Measurements from ENCODE around the gene GNAI1.
"Not testable (repeated sequence)": the region's sequence is repeated elsewhere in the genome, so short reads cannot be mapped to it uniquely, and the experiment has no call there.

Gene GNAI1

DNA sequence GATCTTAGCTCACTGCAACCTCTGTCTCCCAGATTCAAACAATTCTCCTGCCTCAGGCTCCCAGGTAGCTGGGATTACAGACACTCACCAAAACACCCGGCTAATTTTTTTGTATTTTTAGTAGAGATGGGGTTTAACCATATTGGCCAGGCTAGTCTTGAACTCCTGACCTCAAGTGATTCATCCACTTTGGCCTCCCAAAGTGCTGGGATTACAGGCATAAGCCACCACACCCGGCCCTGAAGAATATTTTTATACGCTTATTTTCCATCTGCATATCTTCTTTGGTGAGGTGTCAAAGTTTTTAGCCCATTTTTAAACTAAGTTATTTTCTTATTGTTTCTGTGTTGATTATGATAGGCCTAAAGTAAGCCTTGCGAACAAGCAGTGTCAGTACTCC, 23.1 kb downstream of the GNAI1 start:
- not testable (repeated sequence) for DNase-seq

- DNase-seq, result no peak
Observed at GRCh38 chr7:80159802-80160201, 25.2 kb downstream of the GNAI1 start.

DNA sequence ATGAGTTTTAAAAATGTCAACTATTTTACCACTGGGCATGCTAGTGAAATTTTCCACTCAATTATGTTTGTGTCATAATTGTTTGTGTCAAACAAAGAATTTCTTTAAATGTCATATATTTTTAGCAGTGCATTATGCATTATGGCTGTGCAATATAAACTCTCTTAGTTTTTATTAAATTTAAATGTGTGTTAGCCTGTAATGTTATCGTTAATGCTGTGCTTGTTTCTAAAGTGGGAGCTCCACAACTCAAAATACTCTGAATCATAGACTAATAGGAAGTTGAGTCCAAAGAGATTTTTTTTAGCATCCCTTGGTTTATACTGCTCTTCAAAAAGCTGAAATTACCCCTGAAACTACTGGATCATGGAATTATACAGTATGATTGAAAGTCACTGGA, 26.8 kb downstream of the GNAI1 start:
- no peak for DNase-seq

DNA sequence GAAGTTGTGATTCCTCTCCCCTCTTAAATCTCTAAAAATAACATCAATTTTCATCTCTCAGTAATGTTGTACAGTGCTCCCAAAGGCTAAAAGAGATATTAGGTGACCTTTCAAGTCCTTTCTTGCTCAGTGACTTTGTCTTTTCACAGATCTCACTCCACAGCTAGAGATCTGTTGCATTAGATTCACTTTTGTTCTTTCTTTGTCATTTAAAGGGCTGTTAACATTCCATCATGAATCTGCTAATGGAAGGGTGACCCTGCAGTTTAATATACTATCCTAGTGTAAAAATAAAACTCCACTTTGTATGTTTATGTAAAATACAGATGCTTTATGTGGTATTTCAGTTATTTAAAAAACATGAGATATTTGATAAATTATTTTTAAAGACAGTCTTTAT, 30.5 kb downstream of the GNAI1 start:
- no peak for DNase-seq

DNA sequence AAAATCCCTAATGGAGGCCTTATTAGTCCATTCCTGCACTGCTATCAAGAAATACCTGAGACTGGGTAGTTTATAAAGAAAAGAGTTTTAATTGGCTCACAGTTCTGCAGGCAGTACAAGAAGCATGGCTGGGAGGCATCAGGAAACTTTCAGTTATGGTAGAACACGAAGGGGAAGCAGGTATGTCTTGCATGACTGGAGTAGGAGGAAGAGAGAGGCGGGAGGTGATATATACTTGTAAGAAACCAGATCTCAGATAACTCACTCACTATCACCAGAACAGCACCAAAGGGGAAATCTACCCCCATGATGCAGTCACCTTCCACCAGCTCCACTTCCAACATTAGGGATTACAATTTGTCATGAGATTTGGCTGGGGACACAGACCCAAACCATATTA, 35.8 kb downstream of the GNAI1 start:
- no peak for DNase-seq

GRCh38 chr7:80172387-80172786, 37.8 kb downstream of the GNAI1 start:
- no peak for DNase-seq

DNA sequence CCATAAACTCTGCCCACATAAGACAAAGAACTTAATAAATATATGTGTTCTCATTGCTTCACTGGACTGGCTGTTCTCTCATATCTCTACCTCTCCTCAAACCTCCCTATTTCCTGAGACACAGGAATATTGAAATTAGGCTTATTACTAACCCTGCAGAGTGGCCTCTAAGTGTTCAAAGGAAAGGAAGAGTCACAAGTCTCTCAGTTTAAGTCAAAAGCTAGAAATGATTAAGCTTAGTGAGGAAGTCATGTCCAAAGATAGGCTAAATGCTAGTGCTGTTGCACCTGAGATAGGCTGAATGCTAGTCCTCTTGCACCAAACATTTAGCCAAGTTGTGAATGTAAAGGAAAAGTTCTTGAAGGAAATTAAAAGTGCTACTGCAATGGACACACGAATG, 41.1 kb downstream of the GNAI1 start:
- no peak for DNase-seq

- peak in 1 of 56 donors; percentile 16 for DNase-seq
Observed at GRCh38 chr7:80181411-80181810, 46.8 kb downstream of the GNAI1 start.

GRCh38 chr7:80182630-80183276, 48.1 kb downstream of the GNAI1 start:
- no peak for DNase-seq

- DNase-seq, result no peak
Observed at GRCh38 chr7:80183351-80183750, 48.7 kb downstream of the GNAI1 start.

- DNase-seq, result peak in 1 of 56 donors; percentile 19
Observed at GRCh38 chr7:80183900-80184685, 49.5 kb downstream of the GNAI1 start.

DNA sequence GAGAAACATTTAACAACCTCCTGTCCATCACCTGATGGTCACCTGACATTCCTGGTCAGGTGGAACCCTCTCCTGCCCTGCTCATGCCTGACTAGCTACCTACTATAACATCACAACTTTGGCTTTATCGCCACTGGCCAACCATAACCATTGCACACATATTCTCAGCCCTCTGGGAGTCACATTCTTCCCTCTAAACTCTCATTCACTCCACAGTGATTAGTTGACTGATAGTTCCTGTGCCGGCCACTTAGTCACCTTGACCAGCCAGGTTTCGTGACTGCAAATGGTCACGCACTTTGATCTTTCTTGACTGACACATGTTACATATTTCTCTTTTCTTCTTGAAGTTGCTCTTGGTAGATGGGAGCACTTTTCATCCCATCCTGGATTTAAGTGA, 50.1 kb downstream of the GNAI1 start:
- DNase-seq, result no peak

GRCh38 chr7:80185571-80185970, 50.9 kb downstream of the GNAI1 start:
- peak in 3 of 56 donors; percentile 6 to 34 (median 30) for DNase-seq

DNA sequence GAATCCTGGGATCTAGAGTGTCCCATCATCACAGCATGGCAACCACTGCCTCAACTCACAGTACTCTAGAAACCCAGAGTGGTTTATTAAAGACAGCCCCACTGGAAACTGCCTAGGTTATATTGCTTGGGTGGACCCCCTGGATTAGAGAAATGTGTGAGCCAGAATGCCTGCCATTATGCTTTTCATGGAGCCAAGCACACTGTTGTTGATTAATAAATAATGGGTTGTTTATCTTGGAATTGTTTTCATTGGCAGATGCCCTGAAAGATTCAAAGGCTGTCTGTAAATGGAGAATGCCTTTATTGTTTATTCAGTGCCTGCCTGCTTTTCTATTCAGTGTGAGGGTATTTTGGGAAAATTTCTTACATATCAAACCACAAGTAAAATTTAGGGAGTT, 52.1 kb downstream of the GNAI1 start:
- DNase-seq, result peak in 24 of 56 donors; percentile 9 to 70 (median 36)

GRCh38 chr7:80187279-80187678, 52.6 kb downstream of the GNAI1 start:
- DNase-seq, result peak in 4 of 56 donors; percentile 15 to 46 (median 33)

DNA sequence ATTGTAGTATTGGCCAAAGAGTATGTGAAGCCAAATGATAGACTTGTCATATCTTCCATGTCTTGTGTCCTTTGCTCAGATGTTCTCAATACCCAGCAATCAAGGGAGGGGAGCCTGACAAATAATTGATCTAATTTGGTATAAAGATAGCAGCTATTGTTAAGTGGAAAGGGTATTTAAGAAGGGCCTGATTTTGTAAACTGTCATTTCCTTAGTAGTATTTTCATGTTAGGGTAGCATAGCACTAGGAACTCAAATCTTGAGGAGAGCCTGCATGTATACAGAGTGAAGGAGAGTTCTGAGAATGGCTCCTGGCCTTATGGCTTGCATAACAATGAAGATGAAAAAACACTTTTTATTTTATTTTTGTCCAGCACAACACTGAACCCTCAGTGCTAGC, 53.1 kb downstream of the GNAI1 start:
- DNase-seq, result no peak

DNA sequence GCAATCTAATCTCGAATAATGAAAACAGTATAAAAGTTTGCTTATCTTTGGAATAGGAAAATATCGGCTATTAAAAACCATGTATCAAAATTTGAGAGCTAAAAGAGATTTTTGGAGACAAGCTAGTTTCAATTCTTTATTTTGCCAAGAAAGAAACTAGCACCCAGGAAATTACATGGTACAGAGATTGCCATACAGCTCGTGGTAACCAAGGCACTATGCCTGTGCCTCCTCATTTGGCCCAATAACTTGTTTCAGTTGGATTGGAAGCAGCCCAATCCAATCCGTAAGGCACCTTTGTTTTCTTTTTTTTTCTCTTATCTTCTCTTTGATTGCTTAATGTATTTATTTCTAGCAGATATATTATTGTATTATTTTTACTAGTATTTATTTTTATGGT, 55.0 kb downstream of the GNAI1 start:
- no peak for DNase-seq

DNA sequence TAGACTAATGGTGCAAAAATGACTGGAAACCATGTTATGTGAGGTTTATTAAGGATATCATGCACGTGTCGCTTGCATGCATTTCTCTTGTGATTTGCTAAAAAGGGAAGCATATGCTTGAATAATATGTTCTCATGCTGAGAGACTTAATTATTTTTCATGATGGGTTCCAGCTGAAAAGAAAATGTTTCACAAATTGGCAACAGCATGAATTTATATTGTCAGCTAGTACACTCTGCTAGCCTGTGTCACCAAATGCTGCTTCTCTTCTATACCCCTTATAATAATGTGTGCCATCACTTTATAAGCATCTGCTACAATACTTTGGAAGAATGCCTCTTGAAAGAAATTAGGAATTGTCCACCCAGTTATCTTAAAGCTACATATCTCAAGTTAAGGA, 63.0 kb downstream of the GNAI1 start:
- no peak for DNase-seq

- DNase-seq, result no peak
Observed at GRCh38 chr7:80199051-80199450, 64.4 kb downstream of the GNAI1 start.

- DNase-seq, result no peak
Observed at GRCh38 chr7:80204454-80204853, 69.8 kb downstream of the GNAI1 start.

DNA sequence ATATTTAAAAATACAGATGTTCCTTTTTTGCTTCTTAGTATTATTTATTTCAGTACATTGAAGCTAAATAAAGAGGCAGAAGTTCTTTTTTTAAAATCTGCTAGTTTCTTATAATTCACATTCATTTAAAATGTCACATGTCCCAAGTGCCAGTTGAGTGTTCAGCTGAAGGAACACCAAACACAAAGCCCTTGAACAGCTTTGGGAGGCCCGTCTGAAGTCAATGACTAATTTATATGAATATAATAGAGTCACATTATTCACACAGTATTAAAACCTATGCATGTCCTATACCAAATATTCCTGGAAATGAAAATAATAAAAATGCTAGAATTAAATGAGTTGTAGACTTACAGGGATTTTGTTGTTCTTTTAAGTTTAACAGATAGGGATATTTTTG, 70.3 kb downstream of the GNAI1 start:
- no peak for DNase-seq

- DNase-seq, result no peak
Observed at GRCh38 chr7:80206763-80207162, 72.1 kb downstream of the GNAI1 start.

DNA sequence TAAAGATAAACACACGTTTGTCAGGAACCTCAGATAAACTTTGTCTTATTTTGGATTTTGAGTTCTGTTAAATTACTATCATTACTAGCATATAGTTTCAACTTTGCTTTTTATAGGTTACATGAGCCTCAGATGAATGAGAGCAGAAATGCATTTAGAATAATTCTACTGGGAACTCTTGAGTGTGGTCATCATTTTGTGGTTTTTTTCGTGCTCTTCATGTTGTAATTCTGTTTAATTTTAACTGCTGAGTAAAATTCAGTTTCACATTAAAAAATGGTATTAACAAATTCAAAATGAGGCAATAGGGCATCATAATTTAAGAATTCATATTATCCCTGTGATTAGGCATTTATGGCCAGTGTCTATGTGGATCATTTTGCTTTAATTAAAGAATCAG, 72.9 kb downstream of the GNAI1 start:
- no peak for DNase-seq
